A172 (cell line): ENCODE results near the gene MRPL41. TPM values are rescaled to one million over a fixed set of nuclear protein-coding genes. Genes with fewer than 3 reads are reported as not detected.
A peak's percentile ranks its signal among the peaks of the same experiment; 100 is the strongest.
"Not testable (repeated sequence)": the region's sequence is repeated elsewhere in the genome, so short reads cannot be mapped to it uniquely, and the experiment has no call there.

ENCODE experiments used
- DNase-seq: peaks from one replicate; pipeline ENCODE4 v3.0.0-alpha.2; 2015; ENCODE audit warnings: low spot score
- total RNA-seq: library from RNA; depleted of rRNA; stranded (reverse); fragments of >200 nt; shearing (Covaris generic); gene quantifications from 2 replicates; pipeline ENCODE4 v1.2.3, GENCODE V29; 2014

Gene MRPL41
- total RNA-seq, 1 experiment from 2014 or later: 86.1 TPM

GRCh38 chr9:137521405-137521985 is 30.2 kb upstream of the MRPL41 start:
- DNase-seq: no peak

DNA sequence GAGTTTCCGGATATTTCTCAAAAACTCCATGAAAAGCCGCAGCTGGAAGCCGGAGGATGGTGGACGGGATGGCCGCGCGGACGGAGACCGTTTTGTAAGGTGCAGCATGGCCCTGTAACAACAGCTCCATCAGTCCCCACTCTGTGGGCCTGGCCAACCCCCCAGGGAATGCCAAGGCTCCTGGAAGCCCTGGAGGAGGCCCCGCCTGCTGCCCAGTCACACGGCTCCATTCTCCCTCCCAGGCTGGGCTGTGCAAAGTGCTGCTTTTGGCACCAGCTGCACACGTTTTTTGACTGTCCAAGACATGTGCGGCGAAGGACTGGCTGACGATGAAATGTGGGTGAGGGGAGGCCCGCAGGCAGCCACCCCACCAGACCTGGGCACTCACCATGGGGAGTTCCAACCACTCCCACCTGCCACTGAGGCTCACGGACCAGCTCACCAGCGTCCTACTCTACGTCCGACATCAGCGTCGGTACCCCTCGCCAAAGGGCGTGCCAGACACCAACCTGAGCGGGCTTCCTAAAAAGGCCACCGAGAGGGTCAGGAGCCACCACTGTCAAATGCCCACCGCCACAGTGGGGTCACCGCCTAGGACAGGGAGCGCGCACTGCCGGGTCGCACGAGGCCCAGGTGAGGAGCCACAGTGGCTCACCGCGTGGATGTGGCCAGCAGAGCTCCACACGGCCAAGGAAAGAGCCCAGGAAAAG is 28.8 kb upstream of the MRPL41 start:
- DNase-seq: no peak

DNA sequence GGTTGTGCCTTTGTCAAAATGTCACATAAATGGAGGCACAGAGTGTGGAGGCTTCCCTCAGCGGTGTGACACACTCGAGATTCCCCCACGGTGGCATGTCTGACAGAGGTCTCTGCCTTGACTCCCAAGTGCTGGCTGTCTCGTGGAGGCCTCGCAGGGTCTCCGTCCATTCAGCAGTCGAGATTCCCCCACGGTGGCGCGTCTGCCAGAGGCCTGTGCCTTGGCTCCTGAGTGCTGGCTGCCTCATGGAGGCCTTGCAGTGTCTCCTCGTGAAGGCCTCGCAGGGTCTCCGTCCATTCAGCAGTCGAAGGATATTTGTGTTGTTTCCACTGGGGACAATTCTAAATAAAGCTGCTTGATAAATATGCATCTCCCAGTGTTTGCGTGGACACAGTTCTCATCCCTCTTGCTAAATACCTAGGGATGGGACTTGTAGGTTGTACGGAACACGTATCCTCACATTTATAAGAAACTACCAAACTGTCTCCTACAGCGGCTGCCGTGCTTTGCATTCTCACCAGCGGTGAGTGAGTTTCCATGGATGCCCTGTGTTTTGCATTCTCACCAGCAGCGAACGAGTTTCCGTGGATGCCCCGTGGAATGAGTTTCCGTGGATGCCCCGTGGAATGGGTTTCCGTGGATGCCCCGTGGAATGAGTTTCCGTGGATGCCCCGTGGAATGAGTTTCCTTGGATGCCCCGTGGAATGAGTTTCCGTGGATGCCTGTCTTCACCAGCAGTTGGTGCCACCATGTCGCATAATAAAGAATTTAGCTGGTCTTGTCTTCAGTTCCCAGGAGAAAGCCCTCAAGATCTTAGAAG is 27.3 kb upstream of the MRPL41 start:
- DNase-seq: no peak

DNA sequence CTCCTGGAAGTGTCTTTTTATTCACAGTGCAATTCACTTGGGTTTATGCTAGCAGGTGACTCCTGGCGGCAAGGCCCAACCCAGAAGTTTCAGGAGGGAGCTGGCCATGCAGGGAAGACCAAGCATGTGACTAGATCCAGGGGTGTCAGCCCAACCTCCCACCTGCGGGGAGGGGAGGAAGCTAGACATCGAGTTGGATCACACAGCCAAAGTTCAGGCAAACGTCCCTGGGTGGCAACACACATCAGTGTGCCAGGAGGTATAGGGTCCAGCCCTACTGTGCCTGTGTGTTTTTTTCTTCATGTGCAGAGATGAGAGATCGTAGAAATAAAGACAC is 26.7 kb upstream of the MRPL41 start:
- DNase-seq: no peak

GRCh38 chr9:137530331-137530730 is 21.3 kb upstream of the MRPL41 start:
- DNase-seq: no peak

DNA sequence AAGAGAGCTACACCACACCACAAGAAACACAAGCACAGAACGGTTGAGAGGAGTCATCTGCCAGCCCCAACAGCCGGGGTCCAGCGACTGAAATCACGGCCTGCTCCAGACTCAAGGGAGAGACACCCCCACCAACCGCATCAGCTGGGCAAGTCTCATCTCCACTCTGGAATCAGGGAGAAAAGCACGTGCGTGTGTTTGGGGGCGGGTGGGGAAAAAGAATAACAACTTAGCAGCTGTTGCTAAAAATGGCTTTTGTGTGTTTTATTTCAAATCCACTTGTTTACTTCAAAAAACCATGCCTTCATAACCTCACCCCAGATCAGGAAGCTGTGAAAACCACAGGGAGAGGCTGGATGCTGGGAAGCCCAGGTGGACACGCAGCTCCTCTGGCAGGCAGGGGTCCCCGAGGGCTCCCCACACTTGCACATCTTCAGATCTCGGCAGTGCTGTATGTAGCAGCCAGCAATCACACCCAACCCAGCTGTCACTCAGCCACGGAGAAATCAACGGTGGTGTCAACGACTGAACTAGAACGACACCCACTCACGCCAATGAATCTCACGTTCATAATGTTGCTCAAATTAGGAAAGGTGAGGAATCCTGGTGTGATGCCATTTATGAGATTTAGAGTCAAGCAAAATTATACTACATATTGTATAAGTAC is 20.4 kb upstream of the MRPL41 start:
- no peak for DNase-seq

DNA sequence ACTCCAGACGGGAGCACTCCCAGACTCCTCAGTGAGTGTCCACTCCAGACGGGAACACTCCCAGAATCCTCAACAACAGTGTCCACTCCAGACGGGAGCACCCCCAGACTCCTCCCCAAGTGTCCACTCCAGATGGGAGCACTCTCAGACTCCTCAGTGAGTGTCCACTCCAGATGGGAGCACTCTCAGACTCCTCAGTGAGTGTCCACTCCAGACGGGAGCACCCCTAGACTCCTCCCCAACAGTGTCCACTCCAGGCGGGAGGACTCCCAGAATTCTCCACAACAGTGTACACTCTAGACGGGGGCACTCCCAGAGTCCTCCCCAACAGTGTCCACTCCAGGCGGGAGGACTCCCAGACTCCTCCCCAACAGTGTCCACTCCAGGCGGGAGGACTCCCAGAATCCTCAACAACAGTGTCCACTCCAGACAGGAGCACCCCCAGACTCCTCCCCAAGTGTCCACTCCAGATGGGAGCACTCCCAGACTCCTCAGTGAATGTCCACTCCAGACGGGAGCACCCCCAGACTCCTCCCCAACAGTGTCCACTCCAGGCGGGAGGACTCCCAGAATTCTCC is 18.7 kb upstream of the MRPL41 start:
- DNase-seq: not testable (repeated sequence)

DNA sequence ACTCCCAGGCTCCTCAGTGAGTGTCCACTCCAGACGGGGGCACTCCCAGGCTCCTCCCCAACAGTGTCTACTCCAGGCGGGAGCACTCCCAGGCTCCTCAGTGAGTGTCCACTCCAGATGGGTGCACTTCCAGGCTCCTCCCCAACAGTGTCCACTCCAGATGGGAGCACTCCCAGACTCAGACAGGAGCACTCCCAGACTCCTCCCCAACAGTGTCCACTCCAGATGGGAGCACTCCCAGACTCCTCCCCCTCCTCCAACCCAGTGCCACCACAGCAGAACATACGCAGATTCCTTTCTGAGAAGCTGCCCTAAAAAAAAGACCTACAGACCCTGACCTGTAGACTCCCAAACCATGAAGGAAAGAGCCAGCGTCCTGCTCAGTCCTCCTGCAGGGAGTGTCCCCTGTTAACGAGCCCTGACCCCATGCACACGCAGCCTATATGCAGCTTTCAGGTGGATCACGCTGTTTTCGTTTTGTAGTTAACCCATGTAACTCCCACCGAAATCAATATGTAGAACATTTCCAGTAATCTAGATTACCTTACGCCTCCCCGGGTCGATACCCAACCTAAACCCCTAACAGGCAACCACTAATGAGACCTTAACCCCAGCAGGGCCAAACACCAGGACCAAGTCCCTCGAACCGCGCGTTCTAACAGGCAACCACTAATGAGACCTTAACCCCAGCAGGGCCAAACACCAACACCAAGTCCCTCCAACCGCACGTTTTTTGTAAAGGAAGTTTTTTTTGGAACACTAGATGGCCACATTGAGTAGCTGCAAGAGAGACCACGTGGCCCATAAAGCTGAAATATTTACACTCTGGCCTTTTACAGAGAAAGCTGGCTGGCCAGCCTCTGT is 17.2 kb upstream of the MRPL41 start:
- peak; percentile 67 for DNase-seq

DNA sequence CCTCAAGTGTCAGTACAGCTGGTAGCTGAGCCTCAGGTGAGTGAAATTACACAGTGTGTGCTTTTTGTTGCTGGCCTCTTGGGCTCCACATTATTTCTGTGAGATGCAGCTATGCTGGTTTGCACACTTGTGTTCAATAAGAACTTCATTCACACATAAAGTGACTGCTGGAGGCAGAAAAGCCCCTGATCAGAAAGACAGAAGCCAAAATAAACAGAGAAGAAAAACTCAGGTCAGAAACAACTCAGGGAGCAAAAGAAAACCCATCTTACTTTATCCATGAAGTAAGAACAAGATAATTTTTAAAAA is 16.6 kb upstream of the MRPL41 start:
- DNase-seq: no peak

DNA sequence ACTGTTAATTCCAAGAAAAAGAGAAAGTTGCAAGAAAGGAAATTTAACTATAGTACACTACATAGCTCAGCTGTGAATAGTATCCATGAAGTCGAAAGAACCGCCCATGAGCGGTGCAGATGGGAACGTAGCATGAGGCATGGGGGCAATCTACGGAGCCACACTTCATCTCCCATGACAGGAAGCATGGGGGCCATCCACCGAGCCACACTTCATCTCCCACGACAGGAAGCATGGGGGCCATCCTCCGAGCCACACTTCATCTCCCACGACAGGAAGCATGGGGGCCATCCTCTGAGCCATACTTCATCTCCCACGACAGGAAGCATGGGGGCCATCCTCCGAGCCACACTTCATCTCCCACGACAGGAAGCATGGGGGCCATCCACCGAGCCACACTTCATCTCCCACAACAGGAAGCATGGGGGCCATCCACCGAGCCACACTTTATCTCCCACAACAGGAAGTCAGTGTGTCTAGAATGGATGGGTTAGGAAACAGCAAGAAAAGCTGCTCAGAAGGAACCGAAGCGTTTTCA is 15.0 kb upstream of the MRPL41 start:
- DNase-seq: not testable (repeated sequence)

DNA sequence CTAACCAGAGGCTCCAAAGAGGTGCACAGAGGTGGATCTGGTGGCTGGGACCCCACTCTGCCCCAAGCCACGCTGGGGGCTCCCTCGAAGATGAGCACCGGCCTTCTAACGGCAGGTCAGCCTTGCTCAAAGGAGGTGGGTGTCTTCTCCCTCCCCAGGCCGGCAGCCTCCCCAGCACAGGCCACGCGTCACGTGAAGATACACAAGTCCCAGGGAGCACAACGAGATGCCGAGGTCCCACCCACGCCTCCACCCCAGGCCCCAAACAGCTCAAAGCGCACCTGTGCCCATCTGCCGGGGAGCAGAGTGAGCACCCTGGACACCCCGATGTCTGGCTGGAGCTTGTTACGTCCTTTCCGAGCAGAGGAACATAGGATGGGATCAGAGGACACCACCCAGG is 13.6 kb upstream of the MRPL41 start:
- no peak for DNase-seq

DNA sequence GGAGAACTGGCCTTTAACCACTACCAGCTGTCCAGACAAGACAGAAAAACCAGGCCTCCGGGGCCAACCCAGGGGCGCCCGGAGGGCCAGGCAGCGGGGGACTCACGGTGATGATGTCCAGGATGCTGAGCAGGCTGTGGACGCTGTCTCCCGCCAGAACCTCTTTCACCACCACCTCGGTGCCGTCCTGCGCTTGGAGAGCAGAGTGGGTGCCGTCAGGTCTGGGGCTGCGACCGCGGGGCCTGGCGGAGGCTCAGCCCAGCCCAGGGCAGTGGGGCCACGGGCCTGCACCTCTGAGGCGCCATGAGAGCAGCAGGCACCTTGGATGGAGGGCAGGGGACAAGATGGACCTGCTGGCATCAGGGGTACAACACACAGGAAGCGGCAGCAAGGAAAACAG is 11.1 kb upstream of the MRPL41 start:
- no peak for DNase-seq

GRCh38 chr9:137542486-137542885 is 9.2 kb upstream of the MRPL41 start:
- no peak for DNase-seq

- no peak for DNase-seq
Observed at GRCh38 chr9:137543237-137543963, 8.3 kb upstream of the MRPL41 start.

GRCh38 chr9:137544176-137544760 is 7.4 kb upstream of the MRPL41 start:
- DNase-seq: no peak

- DNase-seq: no peak
Observed at GRCh38 chr9:137545123-137545522, 6.6 kb upstream of the MRPL41 start.

GRCh38 chr9:137547687-137548543 is 3.8 kb upstream of the MRPL41 start:
- no peak for DNase-seq

DNA sequence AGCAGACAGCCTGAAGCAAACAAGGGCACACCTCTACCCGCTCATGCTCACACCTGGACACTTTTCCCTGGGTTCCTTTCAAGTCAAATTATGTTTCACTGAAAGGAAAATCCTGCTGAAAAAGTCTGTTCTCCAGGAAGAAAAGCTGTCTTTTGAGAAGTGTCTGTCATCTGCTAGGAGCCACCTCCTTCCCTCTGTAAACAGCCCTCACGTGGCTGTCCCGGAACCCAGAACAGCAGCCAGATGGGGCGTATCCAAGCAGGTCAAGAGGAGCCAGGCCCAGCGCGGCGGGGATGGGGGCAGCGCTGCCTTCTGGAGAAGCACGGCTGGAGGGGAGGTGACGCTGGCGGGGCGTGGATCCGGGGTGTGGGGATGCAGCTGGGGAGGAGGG is 1.5 kb upstream of the MRPL41 start, which contains the start of gene PNPLA7:
Gene PNPLA7 (minus strand): TSS at position 172 of the 391 bp plus-strand sequence. CDS start 205 bp downstream, outside the sequence.
- DNase-seq: peak; percentile 74

GRCh38 chr9:137550958-137551263 is 768 bp upstream of the MRPL41 start:
- DNase-seq: not testable (repeated sequence)
